GM19467 (cell line): ENCODE measurements around the gene APBB3.

Experiments
- ATAC-seq: cut with Tn5 transposase; IDR thresholded peaks from one replicate; pipeline ENCODE4 v1.9.1; 2021; ENCODE audit warnings: mild to moderate bottlenecking, moderate library complexity; ENCODE audit not compliant: unreplicated experiment

APBB3 gene

GRCh38 chr5:140555747-140556312 is 8.6 kb downstream of the APBB3 start:
- no peak for ATAC-seq

- ATAC-seq = no peak
Measured at GRCh38 chr5:140554454-140554853, 9.9 kb downstream of the APBB3 start.

GRCh38 chr5:140553657-140554056 is 10.7 kb downstream of the APBB3 start:
- ATAC-seq = no peak

- no peak for ATAC-seq
Measured at GRCh38 chr5:140551872-140552271, 12.5 kb downstream of the APBB3 start.

GRCh38 chr5:140550147-140551079 is 14.0 kb downstream of the APBB3 start:
- no peak for ATAC-seq

GRCh38 chr5:140549237-140550144 is 14.9 kb downstream of the APBB3 start:
- no peak for ATAC-seq

- no peak for ATAC-seq
Measured at GRCh38 chr5:140548791-140549190, 15.6 kb downstream of the APBB3 start.

- no peak for ATAC-seq
Measured at GRCh38 chr5:140548300-140548688, 16.1 kb downstream of the APBB3 start.

GRCh38 chr5:140547508-140548299 is 16.7 kb downstream of the APBB3 start, which contains the start of gene EIF4EBP3:
TSS of gene EIF4EBP3 (plus strand) at chr5:140547662. CDS start at chr5:140547738, 76 bp downstream.
- ATAC-seq = peak; percentile 96

GRCh38 chr5:140546851-140547507 is 17.4 kb downstream of the APBB3 start:
- no peak for ATAC-seq

- ATAC-seq = no peak
Measured at GRCh38 chr5:140545606-140546005, 18.8 kb downstream of the APBB3 start.

GRCh38 chr5:140544986-140545385 is 19.4 kb downstream of the APBB3 start:
- no peak for ATAC-seq

- no peak for ATAC-seq
Measured at GRCh38 chr5:140542972-140543371, 21.4 kb downstream of the APBB3 start.

GRCh38 chr5:140540227-140540626 is 24.2 kb downstream of the APBB3 start:
- no peak for ATAC-seq

GRCh38 chr5:140524003-140524402 is 40.4 kb downstream of the APBB3 start:
- ATAC-seq = no peak

- ATAC-seq = no peak
Measured at GRCh38 chr5:140513124-140513523, 51.3 kb downstream of the APBB3 start.

GRCh38 chr5:140509898-140510297 is 54.5 kb downstream of the APBB3 start:
- no peak for ATAC-seq
